ENCODE measurements around the gene GPALPP1. TPM values are rescaled to one million over a fixed set of nuclear protein-coding genes. Genes with fewer than 3 reads are reported as not detected.
A peak's percentile ranks its signal among the peaks of the same experiment; 100 is the strongest.
"Not testable (repeated sequence)": the region's sequence is repeated elsewhere in the genome, so short reads cannot be mapped to it uniquely, and the experiment has no call there.

The GPALPP1 gene
- 20.6 TPM for polyA plus RNA-seq (2013, experiment 1 of 2)
- polyA plus RNA-seq (2013, experiment 2 of 2), result 19.8 TPM

- H4K8ac ChIP-seq (ENCODE audit: low read length), result peak within 1 kb of the TSS; percentile 89
- peak within 1 kb of the TSS; percentile 95 for H2AFZ ChIP-seq (ENCODE audit: low read depth, low read length)
- peak within 1 kb of the TSS; percentile 93 for H3K4me2 ChIP-seq (ENCODE audit: low read length, poor library complexity, severe bottlenecking)
- peak within 1 kb of the TSS; percentile 54 to 81 for H3K4ac ChIP-seq (ENCODE audit: low read depth in 1 of 2, low read length in 2 of 2)
- H3K27me3 ChIP-seq (ENCODE audit: control insufficient read depth in 1 of 2, insufficient read depth in 1 of 2, low read length in 2 of 2), result no peaks in the 10 kb centered on the region
- no peak within 1 kb of the TSS for H2AK5ac ChIP-seq (ENCODE audit: low read length, severe bottlenecking)
- H3K4me3 ChIP-seq (ENCODE audit: insufficient read depth in 1 of 2, low read depth in 1 of 2, low read length in 2 of 2), result peak within 1 kb of the TSS; percentile 96 to 97
- peaks cover 0 to 16% of the 10 kb centered on the region in 2 experiments for H3K36me3 ChIP-seq (ENCODE audit: control insufficient read depth in 1 of 2, insufficient read depth in 2 of 2, low read depth in 1 of 2, low read length in 2 of 2)
- no peak within 1 kb of the TSS for H2BK15ac ChIP-seq (ENCODE audit: low read depth, poor library complexity, severe bottlenecking)
- H3K9me3 ChIP-seq (ENCODE audit: control insufficient read depth, low read length), result no peaks in the 10 kb centered on the region
- H2BK5ac ChIP-seq (ENCODE audit: low read depth, low read length, poor library complexity, severe bottlenecking), result no peak within 1 kb of the TSS
- no peak within 1 kb of the TSS for H2BK120ac ChIP-seq (ENCODE audit: low read depth, low read length)
- H3K79me1 ChIP-seq (replicated peaks; ENCODE audit: low read length, poor library complexity, severe bottlenecking), result peaks cover 18% of the 10 kb centered on the region
- WGBS, result under 1% methylated on average over 48 of the region's 66 CpGs
- no peak within 1 kb of the TSS for H2BK12ac ChIP-seq (ENCODE audit: low read length in 2 of 2)
- DNase-seq, result peak; percentile 98
- no peak within 1 kb of the TSS for H3K23ac ChIP-seq (ENCODE audit: low read length in 2 of 2)
- peak within 1 kb of the TSS; percentile 64 for H4K91ac ChIP-seq (ENCODE audit: low read length)
- H3K9ac ChIP-seq (ENCODE audit: low read length), result peak within 1 kb of the TSS; percentile 99
- peaks cover 10% of the 10 kb centered on the region for H3K4me1 ChIP-seq (ENCODE audit: control insufficient read depth, insufficient read depth, low read depth, low read length)
- H3K18ac ChIP-seq (ENCODE audit: low read depth in 1 of 2, low read length in 2 of 2), result peak within 1 kb of the TSS in 1 of 2 experiments; percentile 38
- peak within 1 kb of the TSS in 1 of 2 experiments; percentile 84 for H3K14ac ChIP-seq (ENCODE audit: low read length in 2 of 2)
- H3K27ac ChIP-seq (ENCODE audit: low read length, poor library complexity, severe bottlenecking), result peak within 1 kb of the TSS; percentile 59
These were observed at the start of gene GPALPP1, which contains the start of gene NUFIP1 for GRCh38 chr13:44989071-44989889. Gene GPALPP1 (plus strand): TSS chr13:44989538. CDS start chr13:44989655, 117 bp downstream. Gene NUFIP1 (minus strand): TSS chr13:44989471. CDS start chr13:44989436, 35 bp downstream.

GRCh38 chr13:44943411-44943810 lies 45.9 kb upstream of the GPALPP1 start:
- not testable (repeated sequence) for H3K18ac ChIP-seq (ENCODE audit: low read depth in 1 of 2, low read length in 2 of 2)
- peaks cover 0 to 30% of the 10 kb centered on the region in 2 experiments for H3K36me3 ChIP-seq (ENCODE audit: control insufficient read depth in 1 of 2, insufficient read depth in 2 of 2, low read depth in 1 of 2, low read length in 2 of 2)

GRCh38 chr13:44951184-44951583 lies 38.2 kb upstream of the GPALPP1 start:
- H3K4ac ChIP-seq (ENCODE audit: low read depth in 1 of 2, low read length in 2 of 2), result no peak overlapping the region
- no peaks in the 10 kb centered on the region for H3K9me3 ChIP-seq (ENCODE audit: control insufficient read depth, low read length)
- no peak overlapping the region for H4K91ac ChIP-seq (ENCODE audit: low read length)
- peaks cover 12% of the 10 kb centered on the region for H3K79me1 ChIP-seq (replicated peaks; ENCODE audit: low read length, poor library complexity, severe bottlenecking)
- no peaks in the 10 kb centered on the region for H3K27me3 ChIP-seq (ENCODE audit: control insufficient read depth in 1 of 2, insufficient read depth in 1 of 2, low read length in 2 of 2)
- H3K18ac ChIP-seq (ENCODE audit: low read depth in 1 of 2, low read length in 2 of 2), result no peak overlapping the region
- no peak overlapping the region for H3K9ac ChIP-seq (ENCODE audit: low read length)
- DNase-seq, result no peak
- peaks cover 0 to 28% of the 10 kb centered on the region in 2 experiments for H3K36me3 ChIP-seq (ENCODE audit: control insufficient read depth in 1 of 2, insufficient read depth in 2 of 2, low read depth in 1 of 2, low read length in 2 of 2)
- no peaks in the 10 kb centered on the region for H3K4me1 ChIP-seq (ENCODE audit: control insufficient read depth, insufficient read depth, low read depth, low read length)
- no peak overlapping the region for H3K14ac ChIP-seq (ENCODE audit: low read length in 2 of 2)
- H3K4me3 ChIP-seq (ENCODE audit: insufficient read depth in 1 of 2, low read depth in 1 of 2, low read length in 2 of 2), result no peak overlapping the region
- H4K8ac ChIP-seq (ENCODE audit: low read length), result no peak overlapping the region
- no peak overlapping the region for H2AK5ac ChIP-seq (ENCODE audit: low read length, severe bottlenecking)
- H2AFZ ChIP-seq (ENCODE audit: low read depth, low read length), result no peak overlapping the region
- no peak overlapping the region for H3K4me2 ChIP-seq (ENCODE audit: low read length, poor library complexity, severe bottlenecking)
- no peak overlapping the region for H2BK15ac ChIP-seq (ENCODE audit: low read depth, poor library complexity, severe bottlenecking)
- H2BK5ac ChIP-seq (ENCODE audit: low read depth, low read length, poor library complexity, severe bottlenecking), result no peak overlapping the region
- no peak overlapping the region for H2BK12ac ChIP-seq (ENCODE audit: low read length in 2 of 2)
- no peak overlapping the region for H3K27ac ChIP-seq (ENCODE audit: low read length, poor library complexity, severe bottlenecking)
- H3K23ac ChIP-seq (ENCODE audit: low read length in 2 of 2), result no peak overlapping the region
- no peak overlapping the region for H2BK120ac ChIP-seq (ENCODE audit: low read depth, low read length)

More at GRCh38 chr13:44943411-44943810, 45.9 kb upstream of the GPALPP1 start:
- H4K8ac ChIP-seq (ENCODE audit: low read length); H2AK5ac ChIP-seq (ENCODE audit: low read length, severe bottlenecking); H3K27ac ChIP-seq (ENCODE audit: low read length, poor library complexity, severe bottlenecking); H3K14ac ChIP-seq (ENCODE audit: low read length in 2 of 2); H3K4me1 ChIP-seq (ENCODE audit: control insufficient read depth, insufficient read depth, low read depth, low read length); H3K27me3 ChIP-seq (ENCODE audit: control insufficient read depth in 1 of 2, insufficient read depth in 1 of 2, low read length in 2 of 2); H2BK12ac ChIP-seq (ENCODE audit: low read length in 2 of 2); H3K79me1 ChIP-seq (replicated peaks; ENCODE audit: low read length, poor library complexity, severe bottlenecking); H2BK120ac ChIP-seq (ENCODE audit: low read depth, low read length); H3K9me3 ChIP-seq (ENCODE audit: control insufficient read depth, low read length); H3K4ac ChIP-seq (ENCODE audit: low read depth in 1 of 2, low read length in 2 of 2); H4K91ac ChIP-seq (ENCODE audit: low read length); H3K4me3 ChIP-seq (ENCODE audit: insufficient read depth in 1 of 2, low read depth in 1 of 2, low read length in 2 of 2); H2BK5ac ChIP-seq (ENCODE audit: low read depth, low read length, poor library complexity, severe bottlenecking); H3K4me2 ChIP-seq (ENCODE audit: low read length, poor library complexity, severe bottlenecking); H2BK15ac ChIP-seq (ENCODE audit: low read depth, poor library complexity, severe bottlenecking); DNase-seq; H3K9ac ChIP-seq (ENCODE audit: low read length); H3K23ac ChIP-seq (ENCODE audit: low read length in 2 of 2); H2AFZ ChIP-seq (ENCODE audit: low read depth, low read length): not testable (repeated sequence)
- 100% methylated on average over 2 of the region's 4 CpGs for WGBS

GRCh38 chr13:44952671-44953070 lies 36.7 kb upstream of the GPALPP1 start:
- H4K91ac ChIP-seq (ENCODE audit: low read length), result no peak overlapping the region
- 97% methylated on average over 2 of the region's 2 CpGs for WGBS

More at GRCh38 chr13:44952671-44953070, 36.7 kb upstream of the GPALPP1 start:
- Histone ChIP-seq H3K27ac (ENCODE audit: low read length, poor library complexity, severe bottlenecking) (no peak overlapping the region), H3K4ac (ENCODE audit: low read depth in 1 of 2, low read length in 2 of 2) (no peak overlapping the region), H4K8ac (ENCODE audit: low read length) (no peak overlapping the region), H2BK120ac (ENCODE audit: low read depth, low read length) (no peak overlapping the region), H3K9me3 (ENCODE audit: control insufficient read depth, low read length) (no peaks in the 10 kb centered on the region), H2AFZ (ENCODE audit: low read depth, low read length) (no peak overlapping the region), H3K14ac (ENCODE audit: low read length in 2 of 2) (no peak overlapping the region), H3K4me1 (ENCODE audit: control insufficient read depth, insufficient read depth, low read depth, low read length) (no peaks in the 10 kb centered on the region), H3K4me2 (ENCODE audit: low read length, poor library complexity, severe bottlenecking) (no peak overlapping the region), H3K23ac (ENCODE audit: low read length in 2 of 2) (no peak overlapping the region), H3K18ac (ENCODE audit: low read depth in 1 of 2, low read length in 2 of 2) (no peak overlapping the region), H3K79me1 (replicated peaks; ENCODE audit: low read length, poor library complexity, severe bottlenecking) (peaks cover 18% of the 10 kb centered on the region), H2BK5ac (ENCODE audit: low read depth, low read length, poor library complexity, severe bottlenecking) (no peak overlapping the region), H3K27me3 (ENCODE audit: control insufficient read depth in 1 of 2, insufficient read depth in 1 of 2, low read length in 2 of 2) (no peaks in the 10 kb centered on the region), H2BK12ac (ENCODE audit: low read length in 2 of 2) (no peak overlapping the region), H2BK15ac (ENCODE audit: low read depth, poor library complexity, severe bottlenecking) (no peak overlapping the region), H3K4me3 (ENCODE audit: insufficient read depth in 1 of 2, low read depth in 1 of 2, low read length in 2 of 2) (no peak overlapping the region), H3K9ac (ENCODE audit: low read length) (no peak overlapping the region), H3K36me3 (ENCODE audit: control insufficient read depth in 1 of 2, insufficient read depth in 2 of 2, low read depth in 1 of 2, low read length in 2 of 2) (peaks cover 0 to 27% of the 10 kb centered on the region in 2 experiments), H2AK5ac (ENCODE audit: low read length, severe bottlenecking) (no peak overlapping the region)
- DNase-seq, result no peak

All from mesenchymal stem cell (in vitro differentiated cells and primary cell).